H1 (cell line): ENCODE data around the gene PBX2. TPM values are rescaled to one million over a fixed set of nuclear protein-coding genes. Genes with fewer than 3 reads are reported as not detected.
A peak's percentile ranks its signal among the peaks of the same experiment; 100 is the strongest.

Experiments
- CHD7 ChIP-seq: fragments of 300-600 bp; sonication (generic); IDR thresholded peaks from 2 replicates; pipeline ENCODE4 v1.7.1; 2012; ENCODE audit warnings: low read length, moderate library complexity, mild to moderate bottlenecking, inconsistent platforms; ENCODE audit not compliant: insufficient replicate concordance
- CTBP2 ChIP-seq: IDR thresholded peaks from 2 replicates; pipeline ENCODE4 v1.7.0; 2011; ENCODE audit warnings: borderline replicate concordance, mild to moderate bottlenecking, moderate library complexity, mixed read lengths, low read length; ENCODE audit not compliant: insufficient read depth, insufficient read length
- KDM4A ChIP-seq: IDR thresholded peaks from one replicate; pipeline ENCODE4 v1.7.1; 2012; ENCODE audit warnings: low read depth, mild to moderate bottlenecking, moderate library complexity, low read length, inconsistent platforms; ENCODE audit not compliant: severe bottlenecking
- TBP ChIP-seq: IDR thresholded peaks from 2 replicates; pipeline ENCODE4 v1.6.1; 2011; ENCODE audit warnings: low read depth, low read length, improper control_type of control experiment
- polyA plus RNA-seq, 7 experiments: library from polyadenylated mRNA; depleted of rRNA in 3 of 7; stranded (reverse) in 5 of 7; unstranded in 2 of 7; fragments of >200 nt in 5 of 7; fragments of 200-250 nt in 2 of 7; gene quantifications; 1 replicate in 5 of 7; 2 replicates in 1 of 7; 4 replicates in 1 of 7; pipeline versions ENCODE4 v1.2.1 to v1.2.3, GENCODE V29; 2011 to 2013; ENCODE audit warnings: missing spikeins in 2 of 7, mixed read lengths in 2 of 7
- total RNA-seq: library from RNA; stranded (reverse); fragmentation: NEBNext Ultra II Directional; extraction: Animal tissue kit (Norgen Biotek cat#: 25700); gene quantifications from 2 replicates; pipeline ENCODE4 v1.2.1, GENCODE V29; 2021

The PBX2 gene
- total and polyA plus RNA-seq, 2 of the 8 experiments (the other 6 are each of a cell fraction or from before 2014, with no cell fraction given), result 102 to 130 TPM

GRCh38 chr6:32177183-32177787 lies 12.7 kb downstream of the PBX2 start (continued):
- TF ChIP-seq CTBP2 (no peak), CHD7 (no peak), TBP (peak; percentile 66), KDM4A (no peak)
